Measurements from ENCODE around the gene SP6.

GRCh38 chr17:47884427-47884740, 33.4 kb upstream of the SP6 start:
- TF ChIP-seq SUZ12 (IDR thresholded peaks at IDR 0.05; ENCODE audit: extremely low read depth, insufficient read depth, insufficient read length) (no peak), YY1 (IDR thresholded peaks at IDR 0.05; ENCODE audit: insufficient read depth, insufficient read length) (no peak), ZNF274 (IDR thresholded peaks at IDR 0.05; ENCODE audit: low read depth, low read length) (no peak)

Data from NT2/D1 (cell line).